Tibial artery (tissue), 4 donors: ENCODE data around the gene SMAD2.

Experiments used
- DNase-seq, 2 donors: peaks; one replicate each; pipeline ENCODE4 v3.0.0-alpha.2; 2019
- H3K27ac ChIP-seq, 2 donors: fragments of 200-600 bp; sonication (generic) in 1 of 2; 1 replicate in 1 of 2; 2 replicates in 1 of 2; pipeline ENCODE4 v1.5.1; 2018 to 2019; ENCODE audit warnings: mild to moderate bottlenecking in 1 of 2
- H3K27me3 ChIP-seq, 2 donors: fragments of 200-600 bp; sonication (generic) in 1 of 2; one replicate each; pipeline versions ENCODE4 v1.5.1 to v1.6.0; 2016 to 2019
- H3K36me3 ChIP-seq, 3 donors: fragments of 200-600 bp; sonication (generic) in 2 of 3; one replicate each; pipeline ENCODE4 v1.5.1; 2016 to 2019; ENCODE audit warnings: mild to moderate bottlenecking in 2 of 3
- H3K4me1 ChIP-seq, 4 donors: fragments of 200-600 bp; sonication (generic) in 2 of 4; 1 replicate in 3 of 4; 2 replicates in 1 of 4; pipeline ENCODE4 v1.5.1; 2016 to 2019
- H3K4me3 ChIP-seq, 2 donors: fragments of 200-600 bp; sonication (generic) in 1 of 2; 1 replicate in 1 of 2; 2 replicates in 1 of 2; pipeline ENCODE4 v1.5.1; 2018 to 2019; ENCODE audit warnings: mild to moderate bottlenecking in 2 of 2
- H3K9me3 ChIP-seq, 3 donors: fragments of 200-600 bp; sonication (generic) in 1 of 3; one replicate each; pipeline ENCODE4 v1.5.1; 2016 to 2019
- intact Hi-C: fragments of 100-400 bp; cut with DNase I; formaldehyde crosslinking; loops from one replicate; pipeline ENCODE4 v1.15.0; 2023; ENCODE audit warnings: low total_unique reads
- TF ChIP-seq, protein P1 (sequence below), 2 experiments: fragments of 200-600 bp in 1 of 2; fragments of 450-650 bp in 1 of 2; IDR thresholded peaks; one replicate each; pipeline ENCODE4 v1.5.1; 2017 to 2019; ENCODE audit warnings: antibody characterized with exemption in 2 of 2, mild to moderate bottlenecking in 1 of 2, moderate library complexity in 1 of 2

Gene SMAD2

DNA sequence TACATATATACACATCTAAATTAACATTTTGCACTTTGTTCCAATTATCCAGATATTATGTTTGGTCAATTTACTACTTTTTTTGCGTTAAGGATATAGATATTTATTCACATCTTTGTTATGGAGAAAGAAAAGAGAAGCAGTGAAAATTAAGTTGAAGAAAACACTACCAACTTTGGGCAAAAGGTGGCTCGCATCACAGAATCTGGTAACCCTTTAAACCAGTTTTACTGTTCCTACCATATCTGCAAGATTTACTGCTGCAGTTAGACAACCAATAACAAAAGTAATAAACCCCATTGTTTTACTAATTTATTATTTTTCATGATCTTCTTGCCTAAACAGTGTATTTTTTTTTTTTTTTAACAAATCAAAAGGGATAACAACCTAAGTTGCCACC is 53.6 kb downstream of the SMAD2 start:
- intact Hi-C loops = no loop called here
- DNase-seq = no peak

DNA sequence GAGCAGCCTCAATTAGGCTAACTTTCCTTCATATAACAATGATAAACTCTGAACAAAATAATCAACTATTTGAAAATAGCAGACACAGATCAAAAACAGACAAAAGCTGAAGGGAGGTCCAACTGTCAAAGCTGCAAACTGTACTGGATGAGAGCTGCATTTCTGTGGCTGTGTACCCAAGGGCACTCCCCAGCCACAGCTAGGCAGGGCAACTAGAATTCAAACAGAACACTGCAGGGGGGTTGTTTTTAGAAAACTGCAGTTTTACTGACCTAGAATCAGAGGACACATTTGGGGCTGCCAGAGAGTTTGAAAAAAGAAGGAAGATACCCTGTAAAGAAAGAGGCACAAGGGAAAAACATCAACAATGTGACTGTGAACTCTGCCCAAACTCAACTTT is 56.8 kb downstream of the SMAD2 start:
- no peak for DNase-seq
- no peak overlapping the region for H3K27ac ChIP-seq

More for the DNA sequence above, 53.6 kb downstream of the SMAD2 start:
- no peak overlapping the region for H3K27ac ChIP-seq
- no peaks in the 10 kb centered on the region for H3K9me3 ChIP-seq
- no peak overlapping the region for H3K4me3 ChIP-seq
- TF ChIP-seq, protein P1, sequence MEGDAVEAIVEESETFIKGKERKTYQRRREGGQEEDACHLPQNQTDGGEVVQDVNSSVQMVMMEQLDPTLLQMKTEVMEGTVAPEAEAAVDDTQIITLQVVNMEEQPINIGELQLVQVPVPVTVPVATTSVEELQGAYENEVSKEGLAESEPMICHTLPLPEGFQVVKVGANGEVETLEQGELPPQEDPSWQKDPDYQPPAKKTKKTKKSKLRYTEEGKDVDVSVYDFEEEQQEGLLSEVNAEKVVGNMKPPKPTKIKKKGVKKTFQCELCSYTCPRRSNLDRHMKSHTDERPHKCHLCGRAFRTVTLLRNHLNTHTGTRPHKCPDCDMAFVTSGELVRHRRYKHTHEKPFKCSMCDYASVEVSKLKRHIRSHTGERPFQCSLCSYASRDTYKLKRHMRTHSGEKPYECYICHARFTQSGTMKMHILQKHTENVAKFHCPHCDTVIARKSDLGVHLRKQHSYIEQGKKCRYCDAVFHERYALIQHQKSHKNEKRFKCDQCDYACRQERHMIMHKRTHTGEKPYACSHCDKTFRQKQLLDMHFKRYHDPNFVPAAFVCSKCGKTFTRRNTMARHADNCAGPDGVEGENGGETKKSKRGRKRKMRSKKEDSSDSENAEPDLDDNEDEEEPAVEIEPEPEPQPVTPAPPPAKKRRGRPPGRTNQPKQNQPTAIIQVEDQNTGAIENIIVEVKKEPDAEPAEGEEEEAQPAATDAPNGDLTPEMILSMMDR (IDR thresholded peaks at IDR 0.05) = no peak
- H3K27me3 ChIP-seq = no peaks in the 10 kb centered on the region
- peaks cover 4 to 12% (median 8%) of the 10 kb centered on the region in 3 donors for H3K36me3 ChIP-seq
- no peaks in the 10 kb centered on the region for H3K4me1 ChIP-seq

DNA sequence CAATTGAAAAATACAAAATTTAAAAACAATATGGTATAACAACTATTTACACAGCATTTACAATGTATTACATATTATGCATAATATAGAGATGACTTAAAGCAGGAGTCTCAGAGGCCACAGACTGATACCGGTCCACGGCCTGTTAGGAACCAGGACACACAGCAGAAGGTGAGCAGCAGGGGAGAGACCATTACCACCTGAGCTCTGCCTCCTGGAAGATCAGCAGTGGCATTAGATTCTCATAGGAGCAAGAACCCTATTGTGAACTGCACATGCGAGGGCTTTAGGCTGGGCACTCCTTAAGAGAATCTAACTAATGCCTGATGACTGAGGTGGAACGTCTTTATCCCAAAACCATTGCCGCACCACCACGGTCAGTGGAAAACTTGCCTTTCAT is 58.0 kb downstream of the SMAD2 start:
- Histone ChIP-seq H3K9me3 (no peaks in the 10 kb centered on the region), H3K27me3 (no peaks in the 10 kb centered on the region), H3K36me3 (peaks cover 0 to 7% (median 0%) of the 10 kb centered on the region in 3 donors), H3K4me1 (no peaks in the 10 kb centered on the region), H3K4me3 (no peak overlapping the region), H3K27ac (no peak overlapping the region)
- no peak for DNase-seq
- TF ChIP-seq, protein P1 (IDR thresholded peaks at IDR 0.05) = no peak
- intact Hi-C loops = no loop called here

More for the DNA sequence above, 56.8 kb downstream of the SMAD2 start:
- H3K36me3 ChIP-seq = peaks cover 0 to 2% (median 0%) of the 10 kb centered on the region in 3 donors
- no peak overlapping the region for H3K4me3 ChIP-seq
- H3K27me3 ChIP-seq = no peaks in the 10 kb centered on the region
- no peaks in the 10 kb centered on the region for H3K9me3 ChIP-seq
- TF ChIP-seq, protein P1 (IDR thresholded peaks at IDR 0.05) = no peak
- intact Hi-C loops = no loop called here
- H3K4me1 ChIP-seq = no peaks in the 10 kb centered on the region

DNA sequence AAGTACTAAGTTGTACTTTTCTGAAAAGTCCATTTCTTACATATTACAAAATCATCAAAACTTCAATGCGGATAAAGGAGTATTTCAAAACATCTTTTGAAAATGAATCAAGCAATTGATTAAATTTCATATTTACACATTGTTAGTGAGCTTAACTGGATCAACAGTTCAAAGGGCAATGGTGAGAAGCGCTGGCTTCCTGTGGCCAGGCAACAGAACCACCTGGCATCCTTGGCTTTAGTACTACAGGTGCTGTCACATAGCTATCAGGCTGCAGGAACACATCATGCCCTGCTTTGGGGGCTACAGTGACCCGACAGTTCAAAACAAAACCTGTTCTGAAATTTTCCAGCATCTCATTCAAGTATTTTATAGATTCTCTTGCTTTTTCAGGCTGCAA is 59.2 kb downstream of the SMAD2 start:
- intact Hi-C loops = no loop called here
- TF ChIP-seq, protein P1 (IDR thresholded peaks at IDR 0.05) = no peak
- Histone ChIP-seq H3K36me3 (peaks cover 0 to 7% (median 0%) of the 10 kb centered on the region in 3 donors), H3K27ac (no peak overlapping the region), H3K27me3 (no peaks in the 10 kb centered on the region), H3K4me1 (no peaks in the 10 kb centered on the region), H3K9me3 (no peaks in the 10 kb centered on the region), H3K4me3 (no peak overlapping the region)
- no peak for DNase-seq

DNA sequence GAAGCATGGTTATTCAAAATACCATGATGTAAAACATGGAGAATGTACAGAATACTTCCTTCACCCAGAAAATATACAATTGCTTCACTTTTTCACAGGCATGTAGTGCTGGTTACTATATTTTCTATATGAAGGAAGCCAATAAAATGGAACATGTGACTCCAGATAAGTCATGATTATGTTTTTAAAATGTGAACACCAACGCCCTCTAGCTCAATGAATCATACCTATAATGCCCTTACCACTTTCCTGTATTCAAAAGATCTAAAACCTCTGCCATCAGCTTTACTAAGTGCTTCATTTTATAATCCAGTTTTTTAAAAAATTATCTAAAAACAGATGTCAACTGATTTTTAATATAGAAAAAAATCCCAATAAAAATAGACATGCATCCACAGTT is 59.9 kb downstream of the SMAD2 start:
- intact Hi-C loops = no loop called here
- no peak overlapping the region for H3K27ac ChIP-seq
- peaks cover 0 to 7% (median 0%) of the 10 kb centered on the region in 3 donors for H3K36me3 ChIP-seq
- no peaks in the 10 kb centered on the region for H3K4me1 ChIP-seq
- no peaks in the 10 kb centered on the region for H3K9me3 ChIP-seq
- no peaks in the 10 kb centered on the region for H3K27me3 ChIP-seq
- TF ChIP-seq, protein P1 (IDR thresholded peaks at IDR 0.05) = no peak
- no peak for DNase-seq
- no peak overlapping the region for H3K4me3 ChIP-seq

DNA sequence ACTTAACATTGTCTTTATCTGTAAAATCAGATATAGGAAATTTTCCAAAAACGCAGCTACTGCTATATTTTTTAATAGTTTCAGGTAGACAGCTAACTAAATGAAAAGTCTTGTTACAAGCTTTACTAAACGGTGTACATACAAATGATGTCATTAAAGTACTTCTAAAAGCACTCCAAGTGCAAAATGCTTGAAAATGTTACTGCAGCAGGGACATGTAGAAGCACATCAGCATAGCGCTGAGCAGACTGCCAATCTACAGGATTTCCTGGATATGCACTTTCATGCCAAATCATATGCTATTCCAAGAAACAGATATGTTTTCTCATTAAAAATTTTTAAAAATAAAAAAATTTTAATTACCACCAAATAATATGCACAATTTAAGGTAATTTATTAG is 61.7 kb downstream of the SMAD2 start:
- DNase-seq = no peak
- TF ChIP-seq, protein P1 (IDR thresholded peaks at IDR 0.05) = no peak
- H3K27ac ChIP-seq = no peak overlapping the region
- H3K4me3 ChIP-seq = no peak overlapping the region
- H3K4me1 ChIP-seq = no peaks in the 10 kb centered on the region
- H3K36me3 ChIP-seq = peaks cover 0 to 15% (median 7%) of the 10 kb centered on the region in 3 donors
- intact Hi-C loops = no loop called here
- no peaks in the 10 kb centered on the region for H3K9me3 ChIP-seq
- H3K27me3 ChIP-seq = no peaks in the 10 kb centered on the region
